ENCODE results near the gene ZNF516.

DNA sequence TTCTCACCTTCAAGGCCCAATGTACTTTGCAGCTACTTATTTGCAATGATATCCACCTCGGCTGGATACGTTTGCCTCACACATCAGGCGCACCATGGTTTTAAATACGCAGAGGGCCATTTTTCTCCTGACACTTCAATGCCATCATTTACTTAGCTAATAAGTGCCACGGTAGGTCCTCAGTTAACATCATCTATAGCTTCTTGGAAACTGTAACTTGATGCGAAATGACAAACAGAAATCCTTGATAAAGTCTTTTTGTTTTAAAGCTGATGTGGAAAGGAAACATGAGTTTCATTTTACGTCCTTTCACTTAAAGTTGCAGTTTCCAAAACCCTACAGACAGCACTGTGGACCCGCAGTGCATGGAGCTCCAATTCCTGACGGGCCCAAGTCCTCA is 37.1 kb downstream of the ZNF516 start:
- TF ChIP-seq, protein P1, sequence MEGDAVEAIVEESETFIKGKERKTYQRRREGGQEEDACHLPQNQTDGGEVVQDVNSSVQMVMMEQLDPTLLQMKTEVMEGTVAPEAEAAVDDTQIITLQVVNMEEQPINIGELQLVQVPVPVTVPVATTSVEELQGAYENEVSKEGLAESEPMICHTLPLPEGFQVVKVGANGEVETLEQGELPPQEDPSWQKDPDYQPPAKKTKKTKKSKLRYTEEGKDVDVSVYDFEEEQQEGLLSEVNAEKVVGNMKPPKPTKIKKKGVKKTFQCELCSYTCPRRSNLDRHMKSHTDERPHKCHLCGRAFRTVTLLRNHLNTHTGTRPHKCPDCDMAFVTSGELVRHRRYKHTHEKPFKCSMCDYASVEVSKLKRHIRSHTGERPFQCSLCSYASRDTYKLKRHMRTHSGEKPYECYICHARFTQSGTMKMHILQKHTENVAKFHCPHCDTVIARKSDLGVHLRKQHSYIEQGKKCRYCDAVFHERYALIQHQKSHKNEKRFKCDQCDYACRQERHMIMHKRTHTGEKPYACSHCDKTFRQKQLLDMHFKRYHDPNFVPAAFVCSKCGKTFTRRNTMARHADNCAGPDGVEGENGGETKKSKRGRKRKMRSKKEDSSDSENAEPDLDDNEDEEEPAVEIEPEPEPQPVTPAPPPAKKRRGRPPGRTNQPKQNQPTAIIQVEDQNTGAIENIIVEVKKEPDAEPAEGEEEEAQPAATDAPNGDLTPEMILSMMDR (IDR thresholded peaks at IDR 0.05; ENCODE audit: low read depth, low read length, poor library complexity, severe bottlenecking): no peak
- TF ChIP-seq EZH2phosphoT487 (IDR thresholded peaks at IDR 0.05; ENCODE audit: borderline replicate concordance, low read length): no peak

All from DOHH2 (cell line).